ENCODE results near the gene GABARAPL1. TPM values are rescaled to one million over a fixed set of nuclear protein-coding genes. Genes with fewer than 3 reads are reported as not detected.
"Not testable (repeated sequence)": the region's sequence is repeated elsewhere in the genome, so short reads cannot be mapped to it uniquely, and the experiment has no call there.

Gene GABARAPL1
- polyA plus RNA-seq, 1 experiment = 181 TPM

GRCh38 chr12:10214136-10214894 is 1.6 kb downstream of the GABARAPL1 start:
- no peak for DNase-seq (ENCODE audit: low read depth, low spot score)
- CTCF ChIA-PET = interaction anchor here (0.6 to 4.4 kb wide), 8 partner anchors 22 to 463 kb away, joined by 3 to 36 read pairs (median 5); partner anchors contain the start of gene CLEC12B

DNA sequence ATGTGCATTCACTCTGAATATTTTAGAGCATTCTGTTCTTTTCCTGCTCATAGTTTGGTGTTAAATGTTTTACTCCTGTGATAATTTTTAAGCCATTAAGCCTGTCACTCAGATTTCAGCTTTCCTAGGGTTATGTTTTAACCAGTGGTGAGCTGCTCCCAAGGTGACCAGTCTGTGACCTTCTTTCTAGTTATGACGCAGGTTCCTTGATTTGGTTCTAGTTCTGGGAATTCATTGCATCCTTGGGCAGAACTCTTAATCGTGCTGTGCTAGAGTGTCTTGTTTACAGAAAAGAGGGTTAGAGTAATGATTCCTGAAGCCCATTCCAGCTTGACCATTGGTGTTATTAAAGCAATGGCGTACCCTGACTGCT is 2.2 kb downstream of the GABARAPL1 start:
- CTCF ChIA-PET = interaction anchor here (1.0 to 4.4 kb wide), 4 partner anchors 21 to 464 kb away, joined by 3 to 36 read pairs (median 8); partner anchors contain the start of gene CLEC12B
- TF ChIP-seq, protein P1, sequence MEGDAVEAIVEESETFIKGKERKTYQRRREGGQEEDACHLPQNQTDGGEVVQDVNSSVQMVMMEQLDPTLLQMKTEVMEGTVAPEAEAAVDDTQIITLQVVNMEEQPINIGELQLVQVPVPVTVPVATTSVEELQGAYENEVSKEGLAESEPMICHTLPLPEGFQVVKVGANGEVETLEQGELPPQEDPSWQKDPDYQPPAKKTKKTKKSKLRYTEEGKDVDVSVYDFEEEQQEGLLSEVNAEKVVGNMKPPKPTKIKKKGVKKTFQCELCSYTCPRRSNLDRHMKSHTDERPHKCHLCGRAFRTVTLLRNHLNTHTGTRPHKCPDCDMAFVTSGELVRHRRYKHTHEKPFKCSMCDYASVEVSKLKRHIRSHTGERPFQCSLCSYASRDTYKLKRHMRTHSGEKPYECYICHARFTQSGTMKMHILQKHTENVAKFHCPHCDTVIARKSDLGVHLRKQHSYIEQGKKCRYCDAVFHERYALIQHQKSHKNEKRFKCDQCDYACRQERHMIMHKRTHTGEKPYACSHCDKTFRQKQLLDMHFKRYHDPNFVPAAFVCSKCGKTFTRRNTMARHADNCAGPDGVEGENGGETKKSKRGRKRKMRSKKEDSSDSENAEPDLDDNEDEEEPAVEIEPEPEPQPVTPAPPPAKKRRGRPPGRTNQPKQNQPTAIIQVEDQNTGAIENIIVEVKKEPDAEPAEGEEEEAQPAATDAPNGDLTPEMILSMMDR (IDR thresholded peaks at IDR 0.05; ENCODE audit: low read depth, low read length) = no peak
- POLR2A ChIA-PET = interaction anchor here (2.9 kb wide), 1 partner anchor 62 kb away, joined by 21 read pairs; no protein-coding TSS in a partner anchor
- no peaks in the 10 kb centered on the region; the same call in 1 of the 2 replicates for H3K9me3 ChIP-seq (ENCODE audit: control insufficient read depth, insufficient read depth, low read length)
- no peaks in the 10 kb centered on the region for H3K27me3 ChIP-seq (ENCODE audit: control insufficient read depth, insufficient read depth, low read length)
- peak overlapping the region; percentile 41 for H3K27ac ChIP-seq (ENCODE audit: low read depth, low read length)
- no peak for DNase-seq (ENCODE audit: low read depth, low spot score)
- peak overlapping the region; percentile 100 for H3K4me3 ChIP-seq (ENCODE audit: low read depth, low read length)

More at GRCh38 chr12:10214136-10214894, 1.6 kb downstream of the GABARAPL1 start:
- peak overlapping the region; percentile 100 for H3K27ac ChIP-seq (ENCODE audit: low read depth, low read length)
- TF ChIP-seq, protein P1 (IDR thresholded peaks at IDR 0.05; ENCODE audit: low read depth, low read length) = no peak
- H3K9me3 ChIP-seq (ENCODE audit: control insufficient read depth, insufficient read depth, low read length) = no peaks in the 10 kb centered on the region; the same call in 1 of the 2 replicates
- H3K4me3 ChIP-seq (ENCODE audit: low read depth, low read length) = peak overlapping the region; percentile 100
- no peaks in the 10 kb centered on the region for H3K27me3 ChIP-seq (ENCODE audit: control insufficient read depth, insufficient read depth, low read length)
- POLR2A ChIA-PET = interaction anchor here (0.5 to 2.9 kb wide), 5 partner anchors 10 to 61 kb away, joined by 3 to 24 read pairs (median 13); no protein-coding TSS in a partner anchor

DNA sequence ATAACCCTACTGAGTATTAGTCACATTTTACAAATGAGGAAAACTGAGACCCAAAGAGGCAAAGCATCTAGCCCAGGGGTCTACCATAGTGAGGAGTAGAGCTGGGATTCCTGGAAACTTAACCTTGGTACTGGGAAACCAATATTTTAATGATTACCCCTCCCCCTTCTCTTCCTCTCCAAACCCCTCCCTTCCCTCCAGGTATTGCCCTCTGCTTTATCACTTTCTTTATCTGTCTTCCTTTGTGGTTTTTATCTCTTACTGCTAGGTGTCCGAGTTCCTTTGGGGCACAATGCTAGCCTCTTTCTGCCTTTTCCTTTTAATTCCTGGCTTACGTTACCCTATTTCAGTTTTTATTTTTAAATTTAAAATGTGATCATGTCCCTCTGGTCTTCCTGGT is 2.8 kb downstream of the GABARAPL1 start:
- H3K4me3 ChIP-seq (ENCODE audit: low read depth, low read length) = peak overlapping the region; percentile 100
- ChIA-PET POLR2A (interaction anchor here (0.7 kb wide), 1 partner anchor 508 kb away, joined by 3 read pairs; no protein-coding TSS in a partner anchor), CTCF (interaction anchor here (1.6 to 4.4 kb wide), 2 partner anchors 21 to 63 kb away, joined by 11 to 36 read pairs; no protein-coding TSS in a partner anchor)
- no peak for DNase-seq (ENCODE audit: low read depth, low spot score)
- no peaks in the 10 kb centered on the region; the same call in 1 of the 2 replicates for H3K9me3 ChIP-seq (ENCODE audit: control insufficient read depth, insufficient read depth, low read length)
- TF ChIP-seq, protein P1 (IDR thresholded peaks at IDR 0.05; ENCODE audit: low read depth, low read length) = no peak
- no peak overlapping the region for H3K27ac ChIP-seq (ENCODE audit: low read depth, low read length)
- H3K27me3 ChIP-seq (ENCODE audit: control insufficient read depth, insufficient read depth, low read length) = no peaks in the 10 kb centered on the region

- H3K27me3 ChIP-seq (ENCODE audit: control insufficient read depth, insufficient read depth, low read length); H3K9me3 ChIP-seq (ENCODE audit: control insufficient read depth, insufficient read depth, low read length); H3K4me3 ChIP-seq (ENCODE audit: low read depth, low read length); H3K27ac ChIP-seq (ENCODE audit: low read depth, low read length); DNase-seq (ENCODE audit: low read depth, low spot score): not testable (repeated sequence)
- CTCF ChIA-PET = interaction anchor here (1.2 to 3.8 kb wide), 4 partner anchors 20 to 465 kb away, joined by 4 to 22 read pairs (median 4); no protein-coding TSS in a partner anchor
- POLR2A ChIA-PET = interaction anchor here (0.7 kb wide), 2 partner anchors 30 to 508 kb away, joined by 3 to 5 read pairs; no protein-coding TSS in a partner anchor
These were observed 3.3 kb downstream of the GABARAPL1 start for GRCh38 chr12:10215946-10216345.

- Histone ChIP-seq H3K27me3 (ENCODE audit: control insufficient read depth, insufficient read depth, low read length) (no peaks in the 10 kb centered on the region), H3K4me3 (ENCODE audit: low read depth, low read length) (no peak overlapping the region), H3K9me3 (ENCODE audit: control insufficient read depth, insufficient read depth, low read length) (no peaks in the 10 kb centered on the region), H3K27ac (ENCODE audit: low read depth, low read length) (no peak overlapping the region)
- no peak for DNase-seq (ENCODE audit: low read depth, low spot score)
- ChIA-PET CTCF (interaction anchor here (0.7 to 3.8 kb wide), 2 partner anchors 18 to 213 kb away, joined by 4 to 22 read pairs; no protein-coding TSS in a partner anchor), POLR2A (interaction anchor here (0.6 kb wide), 1 partner anchor 63 kb away, joined by 3 read pairs; no protein-coding TSS in a partner anchor)
- TF ChIP-seq, protein P1 (IDR thresholded peaks at IDR 0.05; ENCODE audit: low read depth, low read length) = no peak
These were observed 5.3 kb downstream of the GABARAPL1 start for GRCh38 chr12:10218021-10218420.
